Fibroblast of the conjunctiva (primary cell): ENCODE measurements around the gene IL17RD.

Experiments used
- DNase-seq: peaks from one replicate; pipeline ENCODE4 v3.0.0-alpha.2; 2010; ENCODE audit warnings: low read depth

IL17RD gene

DNA sequence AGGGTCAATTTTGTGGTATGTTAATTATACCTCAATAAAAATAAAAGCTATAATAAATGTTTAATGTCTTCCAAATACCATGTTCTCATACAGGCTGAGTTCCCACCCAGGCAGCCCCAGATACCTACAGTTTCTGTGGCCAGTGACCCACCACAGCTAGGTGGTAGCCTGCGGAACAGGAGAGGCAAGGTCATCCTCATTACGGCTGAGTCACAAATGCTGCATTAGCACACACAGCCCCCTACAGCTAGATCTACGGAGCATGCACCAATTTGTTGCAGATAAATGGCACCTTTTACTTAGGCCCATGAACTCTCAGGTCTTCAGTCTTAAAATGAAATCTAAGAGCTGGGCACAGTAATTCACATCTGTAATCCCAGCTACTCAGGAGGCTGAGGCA, 99.6 kb downstream of the IL17RD start:
- DNase-seq: no peak

- DNase-seq: no peak
Observed at GRCh38 chr3:57064572-57064971, 100.6 kb downstream of the IL17RD start.

- no peak for DNase-seq
Observed at GRCh38 chr3:57064001-57064400, 101.2 kb downstream of the IL17RD start.

GRCh38 chr3:57063032-57063431, 102.1 kb downstream of the IL17RD start:
- DNase-seq: no peak

GRCh38 chr3:57062101-57062631, 103.0 kb downstream of the IL17RD start:
- no peak for DNase-seq

DNA sequence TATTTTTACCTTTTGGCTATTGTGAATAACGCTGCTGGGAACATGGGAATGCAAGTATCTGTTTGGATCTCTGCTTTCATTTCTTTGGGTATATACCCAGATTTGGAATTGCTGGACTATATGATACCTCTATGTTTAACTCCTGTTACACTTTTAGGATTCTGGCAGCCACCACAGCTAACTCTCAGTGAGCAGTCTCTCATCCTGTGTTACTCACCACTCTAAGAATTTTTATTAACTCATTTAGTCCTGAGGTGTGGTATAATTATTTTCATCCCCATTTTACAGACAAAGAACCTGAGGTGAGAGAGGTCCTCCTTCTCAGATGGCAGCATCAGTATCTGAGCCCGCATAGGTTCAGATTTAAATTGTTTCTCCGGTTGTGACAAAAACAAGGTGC, 103.6 kb downstream of the IL17RD start:
- no peak for DNase-seq

DNA sequence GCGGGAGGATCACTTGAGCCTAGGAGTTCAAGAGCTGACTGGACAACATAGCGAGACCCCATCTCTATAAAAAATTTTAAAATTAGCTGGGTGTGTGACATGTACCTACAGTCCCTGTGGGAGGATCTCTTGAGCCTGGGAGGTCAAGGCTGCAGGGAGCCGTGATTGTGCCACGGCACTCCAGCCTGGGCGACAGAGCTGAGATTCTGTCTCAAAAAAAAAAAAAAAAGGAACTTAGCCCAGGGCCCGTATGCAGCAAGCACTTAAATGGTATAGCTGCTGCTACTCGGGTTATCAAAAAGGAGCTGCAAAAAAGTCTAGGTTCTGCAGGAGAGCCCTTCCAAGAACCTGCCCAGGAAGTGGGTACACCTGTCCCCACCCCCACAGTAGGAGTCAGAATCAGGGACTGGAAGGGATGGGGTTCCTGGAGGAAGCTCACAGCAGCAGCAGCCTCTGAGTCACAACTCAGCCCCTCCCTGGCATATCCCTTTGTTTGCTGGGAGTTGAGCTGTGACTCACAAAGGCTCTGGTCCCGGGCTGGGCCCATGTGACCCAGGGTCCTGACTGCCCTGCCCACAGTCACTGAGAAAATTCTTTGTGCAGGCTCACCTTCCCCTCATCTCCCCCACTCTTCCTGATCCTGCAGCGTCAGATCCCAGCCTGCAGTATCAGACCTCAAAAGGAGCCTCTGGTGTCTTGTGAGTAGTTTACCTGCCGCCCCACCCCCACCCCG, 104.9 kb downstream of the IL17RD start, which contains the start of gene SPATA12:
SPATA12 (plus strand) TSS at position 576 of the 733 bp plus-strand sequence. CDS start 13,031 bp downstream, outside the sequence.
- DNase-seq: peak; percentile 68

GRCh38 chr3:57059411-57059810, 105.7 kb downstream of the IL17RD start:
- DNase-seq: no peak

- DNase-seq: no peak
Observed at GRCh38 chr3:57057351-57057750, 107.8 kb downstream of the IL17RD start.

GRCh38 chr3:57053122-57053521, 112.0 kb downstream of the IL17RD start:
- no peak for DNase-seq

GRCh38 chr3:57052662-57053061, 112.5 kb downstream of the IL17RD start:
- no peak for DNase-seq

DNA sequence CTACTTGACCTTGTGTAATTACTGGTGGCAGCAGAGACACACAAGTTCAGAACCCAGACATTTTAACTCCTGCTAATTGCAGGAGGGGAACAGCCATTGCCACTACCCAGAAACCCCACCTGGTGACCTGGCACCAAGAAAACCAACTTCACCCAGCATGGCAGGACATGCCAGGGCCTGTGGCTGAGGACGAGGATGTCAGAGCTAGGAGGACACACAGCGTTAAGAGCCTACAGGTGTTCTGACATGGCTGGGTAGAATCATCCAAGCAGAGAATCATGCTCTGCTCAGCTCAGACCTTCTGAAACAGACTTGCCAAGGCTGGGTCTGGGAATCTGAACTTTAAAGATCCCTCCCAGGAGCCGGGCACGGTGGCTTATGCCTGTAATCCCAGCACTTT, 116.4 kb downstream of the IL17RD start:
- DNase-seq: no peak

- DNase-seq: peak; percentile 13
Observed at GRCh38 chr3:57048052-57048671, 117.0 kb downstream of the IL17RD start.

DNA sequence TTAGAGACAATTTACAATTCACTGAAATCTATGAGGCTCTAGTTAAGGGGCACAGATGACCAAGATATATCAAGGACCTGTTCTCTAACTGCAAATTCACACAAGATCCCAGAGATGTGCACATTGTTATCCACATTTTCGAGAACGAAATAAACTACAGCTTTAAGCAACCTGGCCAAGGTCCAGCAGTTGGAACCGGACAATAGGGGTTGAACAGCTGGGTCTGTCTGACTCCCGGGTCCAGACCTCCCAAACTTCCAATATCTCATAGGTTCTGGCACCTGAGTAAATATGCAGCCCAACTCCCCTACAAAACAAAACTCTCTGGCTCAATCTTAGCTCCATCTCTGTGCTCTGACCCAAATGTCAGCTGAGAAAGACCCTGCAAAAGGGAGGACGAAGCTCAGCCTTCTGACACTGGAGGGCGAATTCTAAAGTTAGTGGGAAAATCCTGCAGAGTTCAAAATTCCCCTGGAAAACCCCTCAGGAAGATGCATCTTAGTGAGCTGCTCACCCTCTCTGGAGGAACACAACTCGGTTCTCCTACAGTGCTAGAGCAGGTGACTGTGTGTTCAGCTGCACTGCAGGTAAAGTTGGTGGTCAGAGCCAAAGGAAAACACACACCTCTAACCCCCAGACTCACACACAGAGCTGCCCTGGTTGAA, 118.9 kb downstream of the IL17RD start:
- no peak for DNase-seq

GRCh38 chr3:57043518-57043917, 121.6 kb downstream of the IL17RD start:
- no peak for DNase-seq

GRCh38 chr3:57041674-57042073, 123.5 kb downstream of the IL17RD start:
- DNase-seq: no peak
